HG02623 (cell line): ENCODE measurements around the gene MRPL50.

Source experiments
- ATAC-seq: cut with Tn5 transposase; IDR thresholded peaks from one replicate; pipeline ENCODE4 v1.9.1; 2021; ENCODE audit warnings: moderate library complexity; ENCODE audit not compliant: unreplicated experiment

Gene MRPL50

GRCh38 chr9:101380295-101380694 is 18.1 kb downstream of the MRPL50 start:
- ATAC-seq = no peak

- no peak for ATAC-seq
These were observed 22.1 kb downstream of the MRPL50 start for GRCh38 chr9:101376111-101376848.

DNA sequence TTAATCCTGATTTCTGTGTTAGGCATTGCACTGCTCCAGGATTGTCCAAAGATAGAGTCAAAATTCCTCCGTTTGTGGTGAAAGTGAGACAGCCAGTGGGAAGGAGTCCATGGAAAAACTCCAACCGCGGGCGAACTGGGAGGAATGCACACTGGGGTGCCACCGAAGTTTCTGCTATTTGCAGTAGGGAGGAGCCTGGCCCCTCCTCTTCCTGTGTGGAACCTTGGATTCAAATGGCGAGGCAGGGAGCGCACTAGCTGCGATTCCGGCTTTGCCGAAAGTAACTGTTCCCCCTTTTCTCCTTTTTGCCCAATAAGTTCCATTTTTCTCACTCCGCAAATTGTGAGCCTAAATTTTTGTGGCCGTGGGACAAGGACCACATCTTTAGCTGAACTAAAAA is 22.9 kb downstream of the MRPL50 start:
- ATAC-seq = no peak

GRCh38 chr9:101372327-101373118 is 25.9 kb downstream of the MRPL50 start:
- ATAC-seq = no peak

- ATAC-seq = no peak
These were observed 26.6 kb downstream of the MRPL50 start for GRCh38 chr9:101371813-101372212.

- ATAC-seq = no peak
These were observed 28.4 kb downstream of the MRPL50 start for GRCh38 chr9:101369884-101370531.

GRCh38 chr9:101369286-101369685 is 29.1 kb downstream of the MRPL50 start:
- no peak for ATAC-seq

DNA sequence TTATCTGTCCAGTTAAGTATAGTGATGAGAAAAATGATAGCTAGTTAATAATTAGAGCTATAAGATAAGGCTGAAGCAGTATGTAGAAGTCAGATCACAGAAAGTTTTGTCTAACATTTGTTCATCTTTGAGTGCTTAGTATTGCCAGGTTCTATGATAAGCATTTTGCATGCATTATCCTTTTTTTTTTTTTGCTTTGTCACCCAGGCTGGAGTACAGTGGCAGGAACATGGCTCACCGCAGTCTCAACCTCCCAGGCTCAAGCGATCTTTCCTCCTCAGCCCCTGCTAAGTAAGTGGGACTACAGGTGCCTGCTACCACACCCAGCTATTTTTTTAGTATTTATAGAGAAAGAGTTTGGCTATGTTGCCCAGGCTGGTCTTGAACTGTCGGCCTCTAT is 31.1 kb downstream of the MRPL50 start:
- ATAC-seq = no peak

DNA sequence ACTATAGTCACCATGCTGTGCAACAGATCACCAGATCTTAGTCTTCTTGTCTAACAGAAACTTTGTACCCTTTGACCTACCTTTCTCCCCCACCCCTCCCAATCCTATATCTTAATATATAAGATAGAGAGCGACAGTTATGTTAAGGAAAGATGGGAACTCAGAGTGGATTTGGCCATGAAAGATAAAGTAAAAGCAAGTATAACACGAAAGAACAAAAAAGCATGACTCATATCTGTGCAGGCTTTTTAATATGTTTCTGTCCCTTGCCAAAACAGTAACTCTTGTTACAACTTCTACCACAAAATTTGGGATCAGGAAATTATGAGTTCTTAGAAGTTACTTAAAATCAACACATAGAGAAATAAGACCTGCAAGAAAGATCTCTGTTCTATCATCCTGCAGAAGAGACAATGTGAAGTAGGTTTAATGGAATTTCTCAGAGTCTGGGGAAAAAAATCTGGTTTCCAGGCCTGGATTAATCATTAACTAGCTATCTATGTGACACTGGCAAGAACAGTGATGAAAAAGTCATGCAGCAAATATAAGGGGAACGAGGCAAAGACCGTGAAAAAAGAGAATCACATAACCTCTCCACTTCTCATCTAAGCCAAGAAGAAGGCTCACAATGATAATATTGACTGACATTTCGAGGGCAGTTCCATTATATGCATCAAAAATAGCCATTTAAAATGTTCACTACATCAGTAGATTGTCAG is 32.2 kb downstream of the MRPL50 start:
- ATAC-seq = no peak

- no peak for ATAC-seq
These were observed 33.2 kb downstream of the MRPL50 start for GRCh38 chr9:101365181-101365580.

GRCh38 chr9:101362450-101362849 is 36.0 kb downstream of the MRPL50 start:
- ATAC-seq = no peak

DNA sequence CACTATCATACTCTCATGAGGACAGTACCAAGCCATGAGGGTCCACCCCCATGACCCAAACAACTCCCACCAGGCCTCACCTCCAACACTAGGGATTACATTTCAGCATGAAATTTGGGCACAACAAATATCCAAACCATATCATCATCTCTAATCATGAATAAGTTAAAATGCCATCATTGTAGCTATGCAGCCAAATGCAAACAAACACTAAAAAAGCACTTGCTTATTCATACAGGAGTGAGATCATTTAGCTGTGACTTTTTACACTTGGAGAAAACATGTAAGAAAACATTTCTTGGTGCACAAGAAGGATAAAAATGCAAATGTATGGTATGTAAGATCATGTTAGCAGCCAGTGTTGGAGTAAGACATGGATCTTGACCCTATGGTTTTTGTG is 37.8 kb downstream of the MRPL50 start:
- no peak for ATAC-seq

DNA sequence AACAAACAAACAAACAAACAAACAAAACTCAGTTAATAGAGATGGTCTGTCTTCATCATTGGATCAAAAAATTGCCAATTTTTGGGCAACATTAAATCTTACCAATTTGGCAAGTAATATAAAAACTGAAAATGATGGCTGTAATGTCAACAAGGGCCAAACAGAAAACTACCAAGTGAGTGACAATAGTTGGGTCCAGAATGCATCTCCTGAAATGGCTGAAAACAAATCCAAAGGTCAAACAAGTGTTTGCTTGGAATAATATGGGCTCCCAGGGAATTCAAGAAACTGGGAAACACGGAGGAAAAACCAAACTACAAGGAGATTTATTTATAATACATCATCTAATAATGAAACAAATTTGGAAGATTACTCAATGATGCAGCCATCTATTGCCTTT is 38.7 kb downstream of the MRPL50 start:
- no peak for ATAC-seq

- no peak for ATAC-seq
These were observed 41.8 kb downstream of the MRPL50 start for GRCh38 chr9:101356619-101357018.

GRCh38 chr9:101354765-101355708 is 43.4 kb downstream of the MRPL50 start:
- no peak for ATAC-seq

DNA sequence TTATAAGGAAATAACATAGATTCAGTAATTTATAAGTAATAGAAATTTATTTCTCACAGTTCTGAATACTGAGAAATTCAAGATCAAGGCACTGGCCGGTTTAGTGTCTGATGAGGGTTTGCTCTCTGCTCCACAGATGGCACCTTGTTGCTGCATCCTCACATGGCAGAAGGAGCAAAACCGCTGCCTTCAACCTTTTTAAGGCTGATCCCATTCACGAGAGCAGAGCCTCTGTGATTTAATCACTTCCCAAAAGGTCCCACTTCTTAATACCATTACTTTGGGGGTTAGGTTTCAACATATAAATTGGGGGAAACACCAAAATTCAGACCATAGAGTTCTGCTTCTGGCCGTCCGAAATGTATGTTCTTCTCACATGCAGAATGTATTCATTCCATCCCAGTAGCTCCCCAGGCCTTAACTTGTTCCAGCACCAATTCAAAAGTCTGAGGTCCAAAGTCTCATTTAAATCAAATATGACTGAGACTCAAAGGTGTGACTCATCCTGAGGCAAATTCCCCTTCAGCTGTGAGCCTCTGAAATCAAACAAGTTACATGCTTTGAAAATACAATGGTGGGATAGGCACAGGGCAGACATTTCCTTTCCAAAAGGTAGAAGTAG is 44.2 kb downstream of the MRPL50 start:
- ATAC-seq = no peak

DNA sequence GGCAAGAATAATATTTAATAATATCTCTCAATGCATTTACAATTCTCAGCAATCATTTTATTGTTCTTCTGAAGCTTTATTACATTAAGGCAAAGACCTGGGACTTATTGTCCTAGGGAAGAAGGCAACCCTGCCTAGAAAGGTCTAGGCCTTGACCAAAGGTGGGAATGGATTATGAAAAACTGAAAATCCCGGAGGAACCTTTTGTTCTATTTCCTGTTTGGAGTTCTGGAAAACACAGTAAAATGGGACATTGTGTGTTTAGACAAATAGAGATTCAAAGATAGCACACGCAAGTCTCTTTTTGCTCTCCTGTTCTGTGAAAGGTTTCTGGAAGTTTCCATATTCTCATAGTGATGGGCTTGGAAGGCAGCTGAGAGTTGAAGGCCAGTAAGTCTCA is 44.7 kb downstream of the MRPL50 start:
- ATAC-seq = no peak

DNA sequence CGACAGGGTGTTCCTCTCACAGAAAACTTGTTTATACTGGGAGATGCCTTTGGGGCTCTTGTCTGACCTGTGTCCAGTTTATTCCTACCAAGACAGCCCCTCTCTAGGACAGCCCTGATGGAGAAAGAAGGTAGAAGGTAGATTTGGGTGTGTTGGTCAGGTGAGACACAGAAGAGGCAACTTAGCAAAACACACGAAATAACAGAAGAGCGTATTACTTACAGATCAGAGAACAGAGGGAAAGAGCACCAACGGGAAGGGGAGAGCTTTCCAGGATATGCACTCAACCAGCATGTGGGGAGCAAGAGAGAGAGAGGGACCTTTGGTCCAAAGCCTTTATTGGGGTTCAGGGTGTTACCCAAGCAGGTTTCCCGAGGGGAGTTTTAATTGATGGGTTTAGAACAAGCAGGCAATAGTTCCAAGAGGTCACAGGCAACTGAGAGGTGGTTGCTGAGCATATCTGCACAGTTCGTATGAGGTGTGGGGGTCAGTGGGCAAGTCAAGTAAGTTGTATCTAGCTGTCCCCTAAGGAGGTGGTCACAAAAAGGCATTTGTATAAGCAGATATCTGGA is 45.4 kb downstream of the MRPL50 start:
- no peak for ATAC-seq

GRCh38 chr9:101350285-101350684 is 48.1 kb downstream of the MRPL50 start:
- no peak for ATAC-seq
